CD8-positive, alpha-beta memory T cell (primary cell): Measurements from ENCODE around the gene SMYD3. TPM values are rescaled to one million over a fixed set of nuclear protein-coding genes. Genes with fewer than 3 reads are reported as not detected.

Experiments used
- CTCF ChIA-PET: fragments of 350-600 bp; sonication (Branson Sonifier 250); formaldehyde crosslinking; loops from one replicate; lab custom pipeline; 2021; ENCODE audit warnings: antibody characterized with exemption; lab: Charles Lee
- POLR2A ChIA-PET: fragments of 350-600 bp; sonication (Branson Sonifier 250); formaldehyde crosslinking; loops from one replicate; lab custom pipeline; 2021; ENCODE audit warnings: antibody characterized with exemption; lab: Charles Lee
- DNase-seq, 5 donors: peaks; one replicate each; pipeline versions ENCODE4 v3.0.0 to v3.0.0-alpha.2; 2020 to 2022; ENCODE audit warnings: mixed read lengths in 1 of 5
- H3K27ac ChIP-seq: one replicate; pipeline ENCODE4 v1.7.0; 2013; ENCODE audit warnings: low read depth, mild to moderate bottlenecking, low read length, moderate library complexity
- H3K27me3 ChIP-seq: 2 replicates; pipeline ENCODE4 v1.7.0; 2013; ENCODE audit warnings: low read length, mild to moderate bottlenecking; ENCODE audit not compliant: insufficient read depth, poor library complexity, severe bottlenecking
- H3K36me3 ChIP-seq: 2 replicates; pipeline ENCODE4 v1.7.0; 2013; ENCODE audit warnings: mild to moderate bottlenecking, low read length, moderate library complexity; ENCODE audit not compliant: insufficient read depth
- H3K4me1 ChIP-seq: 2 replicates; pipeline ENCODE4 v1.7.0; 2013; ENCODE audit warnings: mild to moderate bottlenecking, low read length, moderate library complexity; ENCODE audit not compliant: insufficient read depth
- H3K4me3 ChIP-seq: 2 replicates; pipeline ENCODE4 v1.7.0; 2013; ENCODE audit warnings: mild to moderate bottlenecking, low read length
- H3K9me3 ChIP-seq: 2 replicates; pipeline ENCODE4 v1.7.0; 2013; ENCODE audit warnings: mild to moderate bottlenecking, low read length
- H3K27ac Mint-ChIP-seq, 8 donors: one replicate each; pipeline ENCODE4 v1.8.0; 2020 to 2021; ENCODE audit warnings: mixed read lengths in 8 of 8, mild to moderate bottlenecking in 6 of 8, inconsistent platforms in 3 of 8, moderate library complexity in 3 of 8
- H3K27me3 Mint-ChIP-seq, 2 donors: one replicate each; pipeline ENCODE4 v1.8.0; 2020 to 2021; ENCODE audit warnings: mixed read lengths in 2 of 2, mild to moderate bottlenecking in 1 of 2, moderate library complexity in 1 of 2
- H3K36me3 Mint-ChIP-seq, 3 donors: one replicate each; pipeline ENCODE4 v1.8.0; 2020 to 2021; ENCODE audit warnings: mixed read lengths in 3 of 3, inconsistent platforms in 1 of 3, mild to moderate bottlenecking in 1 of 3
- H3K4me1 Mint-ChIP-seq, 3 donors: one replicate each; pipeline ENCODE4 v1.8.0; 2020 to 2021; ENCODE audit warnings: mixed read lengths in 3 of 3, inconsistent platforms in 1 of 3, mild to moderate bottlenecking in 1 of 3
- H3K4me3 Mint-ChIP-seq, 7 donors: one replicate each; pipeline ENCODE4 v1.8.0; 2020 to 2021; ENCODE audit warnings: mixed read lengths in 7 of 7, mild to moderate bottlenecking in 6 of 7, moderate library complexity in 4 of 7, inconsistent platforms in 2 of 7
- H3K9me3 Mint-ChIP-seq, 5 donors: one replicate each; pipeline ENCODE4 v1.8.0; 2020 to 2022; ENCODE audit warnings: mixed read lengths in 5 of 5, mild to moderate bottlenecking in 3 of 5, moderate library complexity in 2 of 5, inconsistent platforms in 1 of 5
- polyA plus RNA-seq: library from polyadenylated mRNA; unstranded; fragments of 300-500 nt; fragmentation: Illumina TruSeq; gene quantifications from one replicate; pipeline ENCODE4 v1.2.3, GENCODE V29; 2021
- total RNA-seq, 2 experiments: library from RNA; stranded (reverse); gene quantifications; one replicate each; pipeline ENCODE4 v1.2.3, GENCODE V29; 2021

SMYD3 gene
- total and polyA plus RNA-seq, 3 experiments from 2014 or later: 12.4 to 31.7 (median 14.5) TPM

GRCh38 chr1:246527402-246528088, 20.5 kb upstream of the SMYD3 start:
- DNase-seq: no peak
- H3K36me3 Mint-ChIP-seq: peaks cover 0 to 13% (median 0%) of the 10 kb centered on the region in 3 donors
- H3K27ac Mint-ChIP-seq: peak overlapping the region in 7 of 8 donors; percentile 52 to 94 (median 81)
- H3K36me3 ChIP-seq: no peaks in the 10 kb centered on the region
- peaks cover 5% of the 10 kb centered on the region for H3K4me1 ChIP-seq
- H3K27ac ChIP-seq: no peak overlapping the region
- no peaks in the 10 kb centered on the region for H3K9me3 ChIP-seq
- no peaks in the 10 kb centered on the region for H3K27me3 ChIP-seq
- H3K9me3 Mint-ChIP-seq: peaks cover 5 to 17% (median 13%) of the 10 kb centered on the region in 5 donors
- peaks cover 2 to 3% of the 10 kb centered on the region in 2 donors for H3K27me3 Mint-ChIP-seq
- no peak overlapping the region for H3K4me3 ChIP-seq
- POLR2A ChIA-PET: interaction anchor here (0.5 kb wide), 1 partner anchor 174 kb away, joined by 3 read pairs; no protein-coding TSS in a partner anchor
- peaks cover 6 to 17% (median 7%) of the 10 kb centered on the region in 3 donors for H3K4me1 Mint-ChIP-seq
- H3K4me3 Mint-ChIP-seq: peak overlapping the region in 2 of 7 donors; percentile 47 to 60
- CTCF ChIA-PET: no interaction called here

GRCh38 chr1:246526915-246527314, 19.8 kb upstream of the SMYD3 start:
- peak overlapping the region in 4 of 8 donors; percentile 26 to 93 (median 66) for H3K27ac Mint-ChIP-seq
- POLR2A ChIA-PET: no interaction called here
- no peaks in the 10 kb centered on the region for H3K27me3 ChIP-seq

GRCh38 chr1:246526380-246526779, 19.3 kb upstream of the SMYD3 start:
- CTCF ChIA-PET: no interaction called here
- POLR2A ChIA-PET: no interaction called here
- Mint-ChIP-seq H3K4me1 (peaks cover 6 to 17% (median 7%) of the 10 kb centered on the region in 3 donors), H3K4me3 (no peak overlapping the region), H3K9me3 (peaks cover 3 to 15% (median 12%) of the 10 kb centered on the region in 5 donors), H3K27me3 (peaks cover 0 to 2% of the 10 kb centered on the region in 2 donors), H3K27ac (peak overlapping the region in 2 of 8 donors; percentile 29 to 80), H3K36me3 (peaks cover 0 to 12% (median 0%) of the 10 kb centered on the region in 3 donors)
- no peak overlapping the region for H3K4me3 ChIP-seq
- H3K9me3 ChIP-seq: no peaks in the 10 kb centered on the region
- peaks cover 5% of the 10 kb centered on the region for H3K4me1 ChIP-seq
- H3K27me3 ChIP-seq: no peaks in the 10 kb centered on the region
- no peak for DNase-seq
- H3K27ac ChIP-seq: no peak overlapping the region
- H3K36me3 ChIP-seq: no peaks in the 10 kb centered on the region

More at GRCh38 chr1:246526915-246527314, 19.8 kb upstream of the SMYD3 start:
- H3K4me1 ChIP-seq: peaks cover 5% of the 10 kb centered on the region
- H3K27ac ChIP-seq: no peak overlapping the region
- Mint-ChIP-seq H3K27me3 (peaks cover 0 to 2% of the 10 kb centered on the region in 2 donors), H3K9me3 (peaks cover 5 to 17% (median 13%) of the 10 kb centered on the region in 5 donors), H3K4me1 (peaks cover 6 to 17% (median 7%) of the 10 kb centered on the region in 3 donors), H3K4me3 (no peak overlapping the region), H3K36me3 (peaks cover 0 to 13% (median 0%) of the 10 kb centered on the region in 3 donors)
- H3K4me3 ChIP-seq: no peak overlapping the region
- no peaks in the 10 kb centered on the region for H3K36me3 ChIP-seq
- H3K9me3 ChIP-seq: no peaks in the 10 kb centered on the region
- DNase-seq: no peak
- CTCF ChIA-PET: no interaction called here

- peaks cover 0 to 2% (median under 1%) of the 10 kb centered on the region in 3 donors for H3K4me1 Mint-ChIP-seq
- H3K36me3 Mint-ChIP-seq: peaks cover 0 to 10% (median 0%) of the 10 kb centered on the region in 3 donors
- no peaks in the 10 kb centered on the region for H3K27me3 ChIP-seq
Measured at GRCh38 chr1:246519514-246519913, 12.4 kb upstream of the SMYD3 start.

GRCh38 chr1:246518456-246519205, 11.6 kb upstream of the SMYD3 start:
- CTCF ChIA-PET: no interaction called here
- H3K27ac Mint-ChIP-seq: no peak overlapping the region
- peaks cover 3 to 7% (median 5%) of the 10 kb centered on the region in 3 donors for H3K4me1 Mint-ChIP-seq
- POLR2A ChIA-PET: interaction anchor here (0.7 kb wide), 1 partner anchor 58 kb away, joined by 3 read pairs; no protein-coding TSS in a partner anchor
- H3K9me3 Mint-ChIP-seq: peaks cover 8 to 23% (median 17%) of the 10 kb centered on the region in 5 donors
- H3K27me3 ChIP-seq: no peaks in the 10 kb centered on the region
- no peak for DNase-seq
- H3K4me3 ChIP-seq: no peak overlapping the region
- no peaks in the 10 kb centered on the region for H3K36me3 ChIP-seq
- H3K9me3 ChIP-seq: peaks cover 13% of the 10 kb centered on the region
- H3K4me3 Mint-ChIP-seq: no peak overlapping the region
- H3K27me3 Mint-ChIP-seq: no peaks in the 10 kb centered on the region
- H3K36me3 Mint-ChIP-seq: peaks cover 0 to 13% (median 0%) of the 10 kb centered on the region in 3 donors
- H3K27ac ChIP-seq: no peak overlapping the region
- no peaks in the 10 kb centered on the region for H3K4me1 ChIP-seq

More at GRCh38 chr1:246519514-246519913, 12.4 kb upstream of the SMYD3 start:
- no peak overlapping the region for H3K27ac ChIP-seq
- H3K4me1 ChIP-seq: no peaks in the 10 kb centered on the region
- no peaks in the 10 kb centered on the region for H3K36me3 ChIP-seq
- H3K4me3 ChIP-seq: no peak overlapping the region
- Mint-ChIP-seq H3K4me3 (no peak overlapping the region), H3K27ac (no peak overlapping the region), H3K9me3 (peaks cover 7 to 19% (median 13%) of the 10 kb centered on the region in 5 donors), H3K27me3 (no peaks in the 10 kb centered on the region)
- no peak for DNase-seq
- peaks cover 13% of the 10 kb centered on the region for H3K9me3 ChIP-seq
- ChIA-PET POLR2A (no interaction called here), CTCF (no interaction called here)

GRCh38 chr1:246517391-246517790, 10.3 kb upstream of the SMYD3 start:
- Histone ChIP-seq H3K36me3 (no peaks in the 10 kb centered on the region), H3K4me3 (no peak overlapping the region), H3K27me3 (no peaks in the 10 kb centered on the region), H3K4me1 (no peaks in the 10 kb centered on the region), H3K27ac (no peak overlapping the region), H3K9me3 (peaks cover 13% of the 10 kb centered on the region)
- Mint-ChIP-seq H3K36me3 (peaks cover 0 to 13% (median 0%) of the 10 kb centered on the region in 3 donors), H3K4me1 (peaks cover 3 to 7% (median 5%) of the 10 kb centered on the region in 3 donors), H3K27ac (no peak overlapping the region), H3K9me3 (peaks cover 8 to 23% (median 17%) of the 10 kb centered on the region in 5 donors), H3K27me3 (no peaks in the 10 kb centered on the region), H3K4me3 (peak overlapping the region in 1 of 7 donors; percentile 59)
- DNase-seq: no peak
- CTCF ChIA-PET: no interaction called here
- POLR2A ChIA-PET: no interaction called here

GRCh38 chr1:246516126-246516525, 9.0 kb upstream of the SMYD3 start:
- peaks cover 0 to 13% (median 0%) of the 10 kb centered on the region in 3 donors for H3K36me3 Mint-ChIP-seq
- no peaks in the 10 kb centered on the region for H3K27me3 ChIP-seq
- no peaks in the 10 kb centered on the region for H3K27me3 Mint-ChIP-seq
- H3K9me3 Mint-ChIP-seq: peaks cover 8 to 23% (median 17%) of the 10 kb centered on the region in 5 donors
- no peak overlapping the region for H3K27ac Mint-ChIP-seq
- no peak overlapping the region for H3K27ac ChIP-seq
- H3K36me3 ChIP-seq: no peaks in the 10 kb centered on the region
- DNase-seq: no peak
- H3K4me1 Mint-ChIP-seq: peaks cover 3 to 7% (median 5%) of the 10 kb centered on the region in 3 donors
- ChIA-PET POLR2A (no interaction called here), CTCF (no interaction called here)
- H3K4me3 ChIP-seq: no peak overlapping the region
- no peak overlapping the region for H3K4me3 Mint-ChIP-seq
- peaks cover 13% of the 10 kb centered on the region for H3K9me3 ChIP-seq
- no peaks in the 10 kb centered on the region for H3K4me1 ChIP-seq
